NCI-H774 (cell line): ENCODE measurements around the gene RABGEF1.
"Not testable (repeated sequence)": the region's sequence is repeated elsewhere in the genome, so short reads cannot be mapped to it uniquely, and the experiment has no call there.

ENCODE experiments used
- DNase-seq: peaks from one replicate; lab custom pipeline; 2025; lab: John Stamatoyannopoulos, UW

RABGEF1 gene

GRCh38 chr7:66740302-66740979 lies at the start of gene RABGEF1:
TSS of gene RABGEF1 (plus strand) at chr7:66740733. CDS start at chr7:66771900, 31,167 bp downstream.
- peak; percentile 95 for DNase-seq

- no peak for DNase-seq
These were observed 47.2 kb upstream of the RABGEF1 start for GRCh38 chr7:66693331-66693730.

GRCh38 chr7:66694286-66694685 lies 46.2 kb upstream of the RABGEF1 start:
- DNase-seq = no peak

- not testable (repeated sequence) for DNase-seq
These were observed 45.1 kb upstream of the RABGEF1 start for GRCh38 chr7:66695417-66695816.

- DNase-seq = not testable (repeated sequence)
These were observed 44.4 kb upstream of the RABGEF1 start for GRCh38 chr7:66696134-66696533.

GRCh38 chr7:66696774-66697191 lies 43.8 kb upstream of the RABGEF1 start:
- no peak for DNase-seq

- no peak for DNase-seq
These were observed 42.8 kb upstream of the RABGEF1 start for GRCh38 chr7:66697449-66698438.

- DNase-seq = no peak
These were observed 41.8 kb upstream of the RABGEF1 start for GRCh38 chr7:66698652-66699205.

GRCh38 chr7:66699998-66700397 lies 40.5 kb upstream of the RABGEF1 start:
- no peak for DNase-seq

- DNase-seq = no peak
These were observed 39.9 kb upstream of the RABGEF1 start for GRCh38 chr7:66700633-66701131.

- DNase-seq = no peak
These were observed 32.7 kb upstream of the RABGEF1 start for GRCh38 chr7:66707825-66708224.

- not testable (repeated sequence) for DNase-seq
These were observed 29.8 kb upstream of the RABGEF1 start for GRCh38 chr7:66710752-66711151.

- DNase-seq = no peak
These were observed 26.8 kb upstream of the RABGEF1 start for GRCh38 chr7:66713687-66714086.

GRCh38 chr7:66716634-66717033 lies 23.9 kb upstream of the RABGEF1 start:
- not testable (repeated sequence) for DNase-seq

GRCh38 chr7:66720561-66720960 lies 20.0 kb upstream of the RABGEF1 start:
- DNase-seq = no peak

- DNase-seq = no peak
These were observed 14.7 kb upstream of the RABGEF1 start for GRCh38 chr7:66725843-66726242.

GRCh38 chr7:66727058-66727457 lies 13.5 kb upstream of the RABGEF1 start:
- no peak for DNase-seq

GRCh38 chr7:66728571-66728970 lies 12.0 kb upstream of the RABGEF1 start:
- DNase-seq = no peak

GRCh38 chr7:66729274-66729673 lies 11.3 kb upstream of the RABGEF1 start:
- no peak for DNase-seq

GRCh38 chr7:66731986-66732385 lies 8.5 kb upstream of the RABGEF1 start:
- no peak for DNase-seq

- no peak for DNase-seq
These were observed 8.1 kb upstream of the RABGEF1 start for GRCh38 chr7:66732439-66732838.

GRCh38 chr7:66734006-66734405 lies 6.5 kb upstream of the RABGEF1 start:
- DNase-seq = no peak
